ENCODE measurements around the gene VWA3B.
"Not testable (repeated sequence)": the region's sequence is repeated elsewhere in the genome, so short reads cannot be mapped to it uniquely, and the experiment has no call there.

VWA3B gene, protein sequence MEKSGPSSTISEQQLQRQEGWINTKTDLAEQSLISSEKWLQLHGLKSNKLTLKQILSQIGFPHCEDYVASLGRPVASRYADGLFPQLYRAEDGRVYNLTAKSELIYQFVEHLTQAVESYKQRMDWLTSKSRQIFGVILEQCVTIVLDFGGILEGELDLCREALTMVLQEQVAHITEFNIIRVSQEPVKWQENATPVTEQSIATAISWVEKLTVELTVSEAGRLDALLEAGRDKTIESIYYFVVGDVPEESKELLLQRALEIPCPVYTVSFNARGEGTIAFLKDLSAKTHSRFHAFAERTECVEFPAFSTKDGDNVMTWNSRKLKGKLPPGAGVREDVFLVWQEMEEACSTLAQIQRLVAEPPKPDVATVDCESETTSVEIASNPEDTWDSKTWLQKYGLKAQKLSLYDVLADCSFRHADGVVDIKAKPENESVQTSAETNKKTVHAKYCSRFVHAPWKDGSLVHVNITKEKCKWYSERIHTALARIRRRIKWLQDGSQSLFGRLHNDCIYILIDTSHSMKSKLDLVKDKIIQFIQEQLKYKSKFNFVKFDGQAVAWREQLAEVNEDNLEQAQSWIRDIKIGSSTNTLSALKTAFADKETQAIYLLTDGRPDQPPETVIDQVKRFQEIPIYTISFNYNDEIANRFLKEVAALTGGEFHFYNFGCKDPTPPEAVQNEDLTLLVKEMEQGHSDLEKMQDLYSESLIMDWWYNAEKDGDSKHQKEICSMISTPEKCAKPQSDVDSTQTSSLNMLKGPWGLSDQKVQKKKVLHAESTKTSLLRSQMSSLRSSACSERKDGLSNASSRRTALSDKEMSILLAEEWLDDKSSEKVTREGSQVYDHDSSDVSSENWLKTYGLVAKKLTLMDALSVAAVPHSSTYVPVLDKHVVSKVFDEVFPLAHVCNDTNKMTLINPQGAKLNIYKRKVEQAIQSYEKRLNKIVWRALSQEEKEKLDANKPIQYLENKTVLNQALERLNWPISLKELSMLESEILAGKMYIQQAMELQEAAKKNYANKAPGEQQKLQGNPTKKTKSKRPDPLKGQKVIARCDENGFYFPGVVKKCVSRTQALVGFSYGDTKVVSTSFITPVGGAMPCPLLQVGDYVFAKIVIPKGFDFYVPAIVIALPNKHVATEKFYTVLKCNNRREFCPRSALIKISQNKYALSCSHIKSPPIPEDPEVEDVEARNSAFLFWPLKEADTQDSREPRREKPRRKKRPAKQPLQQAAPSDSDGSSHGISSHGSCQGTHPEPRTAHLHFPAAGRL (N-terminal part only)

DNA sequence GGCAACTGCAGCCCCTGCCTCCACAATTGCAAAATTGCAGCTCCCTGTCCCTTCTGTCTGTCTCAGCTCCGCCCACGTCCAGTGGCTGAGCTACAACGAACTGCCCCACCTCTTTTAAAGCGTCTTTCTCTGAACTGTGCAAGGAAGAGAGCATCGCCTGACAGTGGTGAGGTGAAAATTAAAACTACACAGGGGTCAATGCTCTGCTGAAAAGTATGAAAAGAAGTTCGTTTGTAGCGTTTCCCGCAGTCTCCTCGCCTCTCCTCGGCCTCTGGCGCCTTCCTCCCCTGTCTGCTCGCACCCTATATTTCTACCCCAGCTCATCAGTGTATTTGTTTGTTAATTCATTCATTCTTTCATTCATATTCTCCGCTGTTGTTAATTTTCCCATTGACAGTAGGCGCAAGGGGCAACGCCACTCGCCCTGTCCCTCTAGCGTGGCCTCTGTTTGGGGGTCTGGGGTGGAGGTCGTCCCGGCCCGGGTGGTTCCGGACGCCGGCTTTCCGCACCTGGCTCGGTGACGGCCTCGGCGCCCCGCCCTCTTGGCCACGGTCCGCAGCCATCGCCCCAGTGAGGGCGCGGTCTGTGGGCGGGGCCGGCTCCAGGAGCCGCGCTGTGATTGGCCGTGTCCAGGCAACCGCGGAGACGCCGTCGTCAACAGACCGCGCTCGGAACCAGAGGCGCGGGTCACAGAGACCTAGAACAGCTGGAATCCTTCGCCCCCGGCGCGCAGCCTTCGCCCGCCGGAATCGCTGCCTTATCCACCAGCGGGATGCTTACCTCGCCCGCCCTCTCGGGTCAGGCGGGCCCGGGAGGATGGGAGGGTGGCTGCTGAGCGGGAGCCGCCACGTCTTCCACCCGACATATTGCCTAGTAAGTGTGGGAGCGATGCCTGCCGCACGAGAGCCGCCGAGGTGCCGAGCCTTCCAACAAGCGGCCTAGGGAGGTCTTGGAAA, at the start of gene VWA3B:
VWA3B (plus strand) TSS at position 677 of the 956 bp plus-strand sequence. CDS start 5,926 bp downstream, outside the sequence.
- peak; percentile 22 to 42 for DNase-seq (ENCODE audit: low read depth in 2 of 2)

DNA sequence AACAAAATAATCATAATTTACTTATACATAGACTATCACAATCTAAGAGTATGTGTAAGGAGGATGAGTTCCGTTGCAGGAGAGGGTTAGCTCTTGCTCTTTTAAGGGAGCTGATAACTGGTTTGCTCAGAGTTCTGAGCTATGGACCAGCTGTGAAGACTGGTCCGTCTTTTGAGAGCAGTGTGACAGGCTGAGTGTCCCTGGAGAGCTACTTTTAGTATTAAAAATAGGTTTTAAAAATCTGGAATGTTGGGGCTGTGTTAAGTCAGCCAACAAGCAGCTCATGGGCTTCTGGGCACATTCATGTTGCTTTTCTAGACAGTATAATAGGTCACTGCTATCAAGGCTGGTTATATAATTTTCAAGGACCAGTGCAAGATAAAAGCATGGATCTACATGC, 49.8 kb upstream of the VWA3B start:
- DNase-seq (ENCODE audit: low read depth in 2 of 2), result no peak

DNA sequence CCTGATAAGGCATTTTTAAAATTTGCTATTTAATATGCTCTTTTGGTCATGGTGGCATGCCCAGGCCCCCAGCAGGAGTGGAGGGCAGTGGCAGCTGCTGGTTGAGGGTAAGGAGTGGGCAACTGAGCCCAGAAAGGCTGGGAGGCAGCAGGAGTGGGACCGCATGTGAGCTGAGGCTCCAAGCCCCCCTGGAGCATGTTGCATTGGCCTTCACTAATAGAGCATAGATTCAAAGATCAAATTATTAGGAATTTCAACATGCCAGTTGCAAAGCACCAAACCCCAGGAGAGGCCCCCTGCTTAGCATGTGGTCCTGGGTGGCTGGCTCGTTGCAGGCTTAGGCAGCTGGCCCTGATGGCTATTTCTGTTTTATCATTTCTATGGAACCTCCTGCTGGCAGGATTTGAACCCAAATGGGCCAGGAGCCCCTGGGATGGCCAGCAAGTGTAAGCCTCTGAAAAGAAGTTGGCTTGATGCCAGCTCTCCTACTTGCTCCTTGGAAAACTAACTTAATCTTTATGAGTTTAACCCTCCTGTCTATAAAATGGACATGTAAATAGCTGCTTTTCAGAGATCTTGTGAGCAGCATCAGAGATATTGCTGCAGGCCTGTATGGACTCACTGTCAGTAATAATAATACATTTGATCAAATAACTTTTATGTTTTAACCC, 49.2 kb upstream of the VWA3B start:
- DNase-seq (ENCODE audit: low read depth in 2 of 2), result no peak

DNA sequence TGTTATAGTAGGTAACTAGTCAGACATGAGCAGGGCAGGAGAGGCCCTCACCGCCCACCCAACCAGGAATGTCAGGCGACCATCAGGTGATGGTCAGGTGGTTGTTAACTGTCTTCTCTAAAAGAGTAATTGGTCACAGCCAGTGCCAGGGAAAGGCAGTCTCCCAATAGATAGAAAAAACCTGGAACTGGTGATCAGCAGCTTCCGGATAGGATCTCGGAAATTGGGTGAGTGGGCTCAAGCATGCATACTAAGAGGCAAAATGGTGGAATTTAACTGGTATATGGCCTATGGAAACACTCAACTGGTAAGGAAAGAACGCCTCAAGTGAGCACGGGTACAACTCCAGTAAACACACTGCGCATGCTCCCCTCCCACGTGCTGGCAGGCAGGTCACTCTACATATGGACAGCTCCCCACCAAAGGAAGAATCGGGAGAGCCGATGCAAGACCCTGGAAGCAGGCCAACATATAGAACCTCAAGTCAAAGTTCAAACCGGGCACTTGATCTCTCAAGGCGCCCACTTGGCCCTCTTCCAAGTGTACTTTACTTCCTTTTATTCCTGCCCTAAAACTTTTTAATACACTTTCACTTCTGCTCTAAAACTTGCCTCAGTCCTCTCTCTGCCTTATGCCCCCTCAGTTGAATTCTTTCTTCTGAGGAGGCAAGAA, 47.7 kb upstream of the VWA3B start:
- DNase-seq (ENCODE audit: low read depth in 2 of 2), result no peak

DNA sequence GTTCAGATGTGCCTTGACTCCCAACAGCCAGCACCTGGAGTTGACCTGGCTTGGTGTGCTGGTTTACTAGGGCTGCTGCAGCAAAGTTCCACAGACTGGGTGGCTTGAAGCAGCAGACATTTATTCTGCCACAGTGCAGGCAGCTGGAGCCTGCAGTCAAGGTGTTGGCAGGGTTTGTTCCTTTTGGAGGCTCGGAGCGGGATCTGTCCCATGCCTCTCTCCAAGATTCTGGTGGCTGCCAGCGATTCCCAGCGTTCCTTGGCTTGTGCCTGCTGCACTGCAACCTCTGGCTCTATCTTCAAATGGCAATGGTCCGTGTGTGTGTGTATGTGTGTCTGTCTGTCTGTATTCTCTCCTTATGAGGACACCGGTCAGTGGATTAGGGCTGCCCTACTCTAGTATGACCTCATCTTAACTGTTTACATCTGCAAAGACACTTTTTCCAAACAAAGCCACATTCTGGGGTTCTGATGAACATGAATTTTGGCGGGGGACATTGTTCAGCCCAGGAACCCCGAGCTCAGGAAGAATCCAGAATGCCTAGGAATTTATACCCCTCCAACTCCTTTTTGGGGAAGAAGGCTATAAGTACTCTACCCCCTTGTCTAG, 46.5 kb upstream of the VWA3B start:
- no peak for DNase-seq (ENCODE audit: low read depth in 2 of 2)

DNA sequence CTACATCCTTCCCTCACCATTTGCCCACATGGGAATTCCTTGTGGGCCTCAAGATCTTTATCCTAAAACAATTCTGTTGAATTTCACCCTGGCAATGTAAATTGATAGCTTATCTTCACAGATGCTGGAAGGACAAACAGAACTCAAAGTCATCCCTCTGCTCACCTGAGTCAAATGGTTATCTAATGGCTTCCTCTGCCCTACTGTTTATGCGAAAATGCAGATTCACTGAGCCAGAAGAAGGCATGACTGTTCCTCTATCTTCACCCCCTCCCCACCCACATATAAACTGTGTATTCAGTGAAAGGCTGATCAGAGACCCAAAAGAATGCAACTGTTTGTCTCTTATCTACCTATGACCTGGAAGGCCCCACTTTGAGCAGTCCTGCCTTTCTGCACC, 43.9 kb upstream of the VWA3B start:
- no peak for DNase-seq (ENCODE audit: low read depth in 2 of 2)

DNA sequence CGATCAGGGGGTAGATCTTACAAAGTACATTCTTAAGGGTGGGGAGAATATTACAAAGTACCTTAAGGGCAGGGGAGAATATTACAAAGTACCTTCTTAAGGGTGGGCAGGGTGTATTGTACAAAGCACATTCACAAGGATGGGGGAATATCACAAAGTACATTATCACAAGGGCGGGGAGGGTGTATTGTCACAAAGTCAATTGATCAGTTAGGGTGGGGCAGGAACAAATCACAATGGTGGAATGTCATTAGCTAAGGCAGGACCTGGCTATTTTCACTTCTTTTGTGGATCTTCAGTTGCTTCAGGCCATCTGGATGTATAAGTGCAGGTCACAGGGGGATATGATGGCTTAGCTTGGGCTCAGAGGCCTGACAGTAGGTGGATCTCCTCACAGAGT, 42.2 kb upstream of the VWA3B start:
- not testable (repeated sequence) for DNase-seq (ENCODE audit: low read depth in 2 of 2)

DNA sequence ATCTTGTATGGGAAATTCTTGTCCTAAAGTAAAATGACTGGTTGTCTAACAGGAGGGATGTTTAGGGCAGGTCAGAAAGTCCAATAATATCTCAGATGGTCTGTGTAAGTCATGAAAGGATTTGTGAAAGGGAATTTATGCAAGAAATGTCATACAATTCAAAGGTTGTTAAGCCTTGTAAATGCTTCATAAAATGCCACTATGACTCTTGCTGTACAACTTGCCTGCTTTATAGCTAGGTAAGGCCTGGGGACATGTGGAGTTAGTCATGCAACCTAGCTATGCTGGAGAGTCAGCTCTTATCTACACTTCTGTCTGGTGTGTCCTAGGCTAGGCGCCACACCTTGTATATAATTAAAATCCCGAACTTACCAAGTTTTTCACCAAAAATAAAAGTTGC, 36.9 kb upstream of the VWA3B start:
- no peak for DNase-seq (ENCODE audit: low read depth in 2 of 2)

DNA sequence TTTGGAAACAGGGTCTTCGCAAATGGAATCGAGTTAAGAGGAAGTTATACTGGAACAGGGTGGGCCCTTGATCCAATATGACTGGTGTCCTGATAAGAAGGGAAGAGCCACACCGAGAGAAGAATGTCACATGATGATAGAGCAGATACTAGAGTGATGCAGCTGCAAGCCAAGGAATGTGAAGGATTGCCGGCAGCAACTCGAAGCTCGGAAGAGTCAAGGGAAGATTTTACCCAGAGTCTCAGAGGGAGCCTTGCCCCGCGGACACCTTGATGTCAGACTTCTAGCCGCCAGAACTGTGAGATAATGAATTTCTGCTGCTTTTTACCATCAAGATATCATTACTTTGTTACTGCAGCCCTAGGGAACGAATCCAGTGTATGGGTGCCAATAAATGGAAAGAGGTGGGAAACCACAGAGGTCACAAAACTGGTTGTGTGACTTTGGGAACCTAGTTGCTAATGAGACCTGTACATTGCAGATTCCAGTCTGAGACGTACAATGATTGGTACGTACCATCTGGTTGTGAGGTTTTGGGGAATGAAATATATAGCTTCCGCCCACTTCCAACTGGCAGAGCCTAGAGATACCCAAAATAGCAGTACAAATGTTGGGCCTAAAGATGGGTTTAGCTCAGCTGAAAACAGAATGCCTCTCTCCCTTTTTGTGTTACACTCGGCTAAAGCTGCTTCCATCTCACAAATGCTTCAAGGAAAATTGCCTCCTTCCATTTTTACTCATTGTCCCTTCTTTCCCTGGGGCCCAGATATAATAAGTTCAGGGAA, 28.6 kb upstream of the VWA3B start:
- no peak for DNase-seq (ENCODE audit: low read depth in 2 of 2)

DNA sequence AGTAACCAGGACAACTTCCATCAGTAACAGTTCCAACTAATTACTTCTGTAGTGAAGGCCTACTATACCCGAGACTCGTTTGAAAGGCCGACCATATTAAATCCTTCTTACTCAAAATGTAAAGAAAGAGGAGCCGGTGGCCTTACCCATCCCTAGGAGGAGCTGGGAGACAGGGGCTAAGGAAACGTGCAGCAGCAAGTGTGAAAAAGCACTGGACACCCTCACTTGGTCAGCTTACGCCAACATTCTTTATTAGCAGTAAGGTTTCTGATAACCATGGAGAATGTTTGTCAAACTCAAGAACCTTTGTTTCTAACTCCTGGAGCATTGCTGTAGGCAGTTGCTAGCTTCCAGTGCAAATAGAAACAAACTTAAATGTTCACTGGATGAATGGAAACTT, 26.7 kb upstream of the VWA3B start:
- no peak for DNase-seq (ENCODE audit: low read depth in 2 of 2)

DNA sequence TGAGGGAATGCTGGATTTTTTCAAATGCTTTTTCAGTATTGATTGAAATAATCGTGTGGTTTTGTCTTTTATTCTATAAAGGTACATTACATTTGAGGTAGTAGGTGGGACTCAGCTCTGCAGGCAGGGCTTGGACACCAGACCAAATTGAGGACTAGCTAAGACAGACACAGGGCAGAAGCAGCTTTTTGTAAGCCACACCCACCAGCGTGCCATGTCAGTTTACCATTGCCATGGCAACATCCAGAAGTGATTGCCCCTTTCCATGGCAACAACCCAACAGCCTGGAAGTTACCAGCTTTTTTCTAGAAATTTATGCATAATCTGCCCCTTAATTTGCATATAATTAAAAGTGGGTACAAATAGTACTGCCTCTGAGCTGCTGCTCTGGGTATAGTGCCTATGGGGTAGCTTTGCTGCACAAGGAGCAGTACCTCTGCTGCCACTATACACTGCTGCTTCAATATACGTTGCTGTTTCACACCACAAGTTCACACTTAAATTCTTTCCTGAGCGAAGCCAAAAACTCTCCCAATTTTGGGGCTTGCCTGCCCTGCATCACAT, 23.6 kb upstream of the VWA3B start:
- no peak for DNase-seq (ENCODE audit: low read depth in 2 of 2)

DNA sequence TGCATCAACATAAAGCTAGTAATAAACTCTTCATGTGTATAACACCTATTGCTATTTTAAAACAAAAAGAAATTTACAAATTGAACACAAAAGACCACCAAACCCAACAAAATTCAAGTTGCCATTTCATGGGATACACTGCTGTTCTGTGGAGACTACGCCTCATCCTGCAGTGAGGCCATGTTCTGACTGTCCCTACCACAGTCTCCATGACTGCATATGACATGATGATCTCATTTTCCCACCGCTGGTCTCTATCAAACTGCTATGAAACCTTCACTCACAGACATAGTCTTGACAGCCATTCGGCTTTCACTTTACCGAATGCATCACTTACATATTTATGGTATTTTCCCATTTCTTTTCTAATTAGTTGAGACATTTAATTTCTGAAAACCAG, 21.2 kb upstream of the VWA3B start:
- no peak for DNase-seq (ENCODE audit: low read depth in 2 of 2)

DNA sequence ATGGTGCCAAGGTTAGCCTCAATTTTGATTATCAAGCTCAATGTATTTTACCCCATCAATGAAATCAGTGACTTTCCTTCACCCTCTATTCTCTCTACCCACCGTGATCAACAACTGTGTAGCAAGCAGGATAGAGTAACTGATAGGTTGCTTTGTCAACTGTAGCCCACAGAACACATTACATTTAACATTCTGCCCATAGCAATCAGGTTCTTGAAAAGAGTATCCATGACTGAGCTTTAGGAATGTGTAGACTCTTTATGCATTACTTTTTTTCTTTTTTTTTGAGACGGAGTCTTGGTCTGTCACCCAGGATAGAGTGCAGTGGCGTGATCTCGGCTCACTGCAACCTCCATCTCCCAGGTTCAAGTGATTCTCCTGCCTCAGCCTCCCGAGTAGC, 19.8 kb upstream of the VWA3B start:
- no peak for DNase-seq (ENCODE audit: low read depth in 2 of 2)

DNA sequence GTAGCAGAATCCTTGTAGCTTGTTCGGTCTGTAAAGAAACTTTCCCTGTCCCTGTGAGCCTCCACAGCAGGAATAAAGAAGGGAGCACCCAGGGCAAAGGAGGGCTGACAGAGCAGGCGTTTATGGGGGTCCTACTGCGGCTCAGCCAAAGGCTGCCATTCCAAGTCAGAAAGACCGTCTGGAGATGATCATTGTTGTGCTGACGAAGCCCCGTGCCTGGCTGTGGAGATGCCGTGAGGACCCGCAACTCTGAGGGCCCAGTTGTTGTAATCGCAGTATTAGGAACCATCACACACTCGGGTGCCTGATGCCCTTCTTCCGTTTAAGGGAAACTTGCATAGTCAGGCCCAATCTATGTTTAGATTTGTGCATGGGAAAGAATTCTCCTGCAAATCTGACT, 16.9 kb upstream of the VWA3B start:
- no peak for DNase-seq (ENCODE audit: low read depth in 2 of 2)

DNA sequence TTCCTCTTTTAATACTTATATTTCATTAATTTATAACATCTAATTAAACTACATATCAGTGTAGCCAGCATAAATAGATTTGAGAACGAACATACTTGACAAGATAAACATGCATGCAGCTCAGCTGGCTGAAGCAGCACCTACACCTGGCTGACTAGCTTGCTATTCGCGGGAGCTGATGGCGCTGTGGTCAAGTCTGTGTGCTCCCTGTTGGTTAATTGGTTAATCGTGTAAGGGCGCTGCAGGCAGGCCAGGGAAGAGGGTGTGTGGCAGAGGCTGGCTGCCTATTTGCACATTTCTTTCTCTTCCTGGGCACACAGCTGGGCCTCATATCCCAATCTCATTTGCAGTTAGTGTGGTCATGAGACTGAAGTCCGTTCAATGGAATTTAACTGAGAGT, 14.5 kb upstream of the VWA3B start:
- no peak for DNase-seq (ENCODE audit: low read depth in 2 of 2)

DNA sequence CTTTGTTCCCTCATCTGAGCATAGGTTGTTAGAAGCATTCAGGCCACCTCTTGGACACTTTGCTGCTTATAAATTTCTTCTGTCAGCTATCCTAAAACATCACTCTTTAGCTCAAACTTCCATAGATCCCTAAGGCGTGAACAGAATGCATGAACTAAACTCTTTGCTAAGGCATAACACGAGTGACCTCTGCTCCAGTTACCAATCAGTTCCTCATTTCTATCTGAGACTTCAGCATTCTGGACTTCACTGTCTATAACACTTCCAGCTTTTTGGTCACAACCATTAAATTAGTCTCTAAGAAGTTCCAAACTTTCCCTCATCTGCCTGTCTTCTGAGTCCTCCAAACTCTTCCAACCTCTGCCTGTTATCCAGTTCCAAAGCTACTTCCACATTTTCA, 8.3 kb upstream of the VWA3B start:
- DNase-seq (ENCODE audit: low read depth in 2 of 2), result no peak

DNA sequence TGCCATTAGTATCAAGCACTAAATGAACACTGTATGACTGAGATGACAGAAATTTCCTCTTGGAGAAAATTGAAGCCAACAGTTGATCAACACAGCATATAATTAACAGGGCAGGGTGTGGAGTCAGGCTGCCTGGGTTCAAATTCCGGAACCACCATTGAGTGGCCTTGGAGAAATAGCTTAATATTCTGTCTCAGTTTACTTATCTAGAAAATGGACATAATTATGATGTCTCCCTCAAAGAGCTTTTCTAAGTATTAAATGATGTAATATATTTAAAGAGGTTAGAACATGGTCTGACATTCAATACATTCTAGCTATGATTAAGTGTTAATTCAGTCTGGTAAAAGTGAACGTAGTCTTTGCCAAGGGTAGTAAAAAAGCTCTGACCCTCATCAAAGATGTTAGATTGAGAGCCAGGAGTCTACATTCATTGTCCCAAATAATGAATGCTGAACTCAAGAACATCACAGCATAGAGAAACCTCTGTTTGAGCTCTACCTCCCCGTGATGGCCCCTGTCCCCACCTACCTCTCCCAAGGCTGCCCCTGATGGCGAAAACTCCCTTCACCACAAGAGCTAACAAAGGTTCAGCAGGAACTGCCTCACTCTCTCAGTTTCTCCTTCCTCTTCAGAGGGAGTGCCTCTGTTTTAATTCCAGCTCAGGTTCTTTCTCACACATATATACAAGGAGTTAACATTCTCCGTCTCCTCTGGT, 2.7 kb upstream of the VWA3B start:
- no peak for DNase-seq (ENCODE audit: low read depth in 2 of 2)

DNA sequence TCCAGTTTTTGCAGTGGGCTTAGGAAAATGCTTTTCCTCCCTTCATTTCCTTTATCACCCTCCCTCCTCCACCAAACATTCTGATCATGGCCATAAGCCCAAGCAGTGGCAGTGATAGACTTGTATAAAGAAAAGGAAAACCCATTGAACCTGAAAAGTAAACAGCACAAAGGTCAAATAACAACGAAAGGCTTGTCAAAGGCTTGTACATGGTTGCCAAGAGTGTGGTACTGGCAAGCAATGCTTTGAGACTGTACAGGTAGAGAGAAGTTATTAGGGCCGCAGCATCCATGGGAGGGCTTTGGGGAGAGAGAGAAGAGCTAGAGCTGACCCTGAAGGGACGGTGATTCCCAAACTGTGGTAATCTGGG, 2.1 kb upstream of the VWA3B start:
- no peak for DNase-seq (ENCODE audit: low read depth in 2 of 2)
